ENCODE results near the gene WNT2.

Gene WNT2

GRCh38 chr7:117272017-117272759 lies 50.7 kb downstream of the WNT2 start:
- TF ChIP-seq TAF1 (IDR thresholded peaks at IDR 0.05; ENCODE audit: borderline replicate concordance, insufficient read depth, low read length) (no peak), FOXP2 (optimal IDR thresholded peaks at IDR 0.05; ENCODE audit: borderline replicate concordance, extremely low read depth, extremely low read length, insufficient read depth) (no peak), SIN3A (IDR thresholded peaks at IDR 0.05; ENCODE audit: borderline replicate concordance, insufficient read depth, low read length) (no peak), REST (IDR thresholded peaks at IDR 0.05; ENCODE audit: insufficient read depth in 1 of 2, low read depth in 2 of 2, low read length in 2 of 2) (no peak), POLR2AphosphoS5 (IDR thresholded peaks at IDR 0.05; ENCODE audit: low read depth, low read length) (no peak)

GRCh38 chr7:117271566-117271965 lies 51.3 kb downstream of the WNT2 start:
- TF ChIP-seq FOXP2 (optimal IDR thresholded peaks at IDR 0.05; ENCODE audit: borderline replicate concordance, extremely low read depth, extremely low read length, insufficient read depth) (no peak), REST (IDR thresholded peaks at IDR 0.05; ENCODE audit: insufficient read depth in 1 of 2, low read depth in 2 of 2, low read length in 2 of 2) (no peak), SIN3A (IDR thresholded peaks at IDR 0.05; ENCODE audit: borderline replicate concordance, insufficient read depth, low read length) (no peak), POLR2AphosphoS5 (IDR thresholded peaks at IDR 0.05; ENCODE audit: low read depth, low read length) (no peak), TAF1 (IDR thresholded peaks at IDR 0.05; ENCODE audit: borderline replicate concordance, insufficient read depth, low read length) (no peak)

- no peak for TF ChIP-seq TAF1 (IDR thresholded peaks at IDR 0.05; ENCODE audit: borderline replicate concordance, insufficient read depth, low read length)
- TF ChIP-seq SIN3A (IDR thresholded peaks at IDR 0.05; ENCODE audit: borderline replicate concordance, insufficient read depth, low read length): no peak
- no peak for TF ChIP-seq FOXP2 (optimal IDR thresholded peaks at IDR 0.05; ENCODE audit: borderline replicate concordance, extremely low read depth, extremely low read length, insufficient read depth)
- TF ChIP-seq POLR2AphosphoS5 (IDR thresholded peaks at IDR 0.05; ENCODE audit: low read depth, low read length): no peak
- TF ChIP-seq REST (IDR thresholded peaks at IDR 0.05; ENCODE audit: insufficient read depth in 1 of 2, low read depth in 2 of 2, low read length in 2 of 2): no peak
These were observed 52.5 kb downstream of the WNT2 start for GRCh38 chr7:117270371-117270770.

GRCh38 chr7:117269886-117270285 lies 53.0 kb downstream of the WNT2 start:
- TF ChIP-seq POLR2AphosphoS5 (IDR thresholded peaks at IDR 0.05; ENCODE audit: low read depth, low read length): no peak
- TF ChIP-seq TAF1 (IDR thresholded peaks at IDR 0.05; ENCODE audit: borderline replicate concordance, insufficient read depth, low read length): no peak
- TF ChIP-seq FOXP2 (optimal IDR thresholded peaks at IDR 0.05; ENCODE audit: borderline replicate concordance, extremely low read depth, extremely low read length, insufficient read depth): no peak
- no peak for TF ChIP-seq REST (IDR thresholded peaks at IDR 0.05; ENCODE audit: insufficient read depth in 1 of 2, low read depth in 2 of 2, low read length in 2 of 2)
- no peak for TF ChIP-seq SIN3A (IDR thresholded peaks at IDR 0.05; ENCODE audit: borderline replicate concordance, insufficient read depth, low read length)

Data from PFSK-1 (cell line).